GM23338 (cell line): Measurements from ENCODE around the gene LIAS. TPM values are rescaled to one million over a fixed set of nuclear protein-coding genes. Genes with fewer than 3 reads are reported as not detected.

ENCODE experiments used
- ATAC-seq: fragments of 200-7000 bp; cut with Tn5 transposase; 3 replicates; pipeline ENCODE4 v1.9.1; 2020
- DNase-seq: peaks from one replicate; pipeline ENCODE4 v3.0.0-alpha.2; 2015; ENCODE audit warnings: low spot score
- H2AFZ ChIP-seq: fragments of 200-600 bp; sonication (generic); 2 replicates; pipeline ENCODE4 v1.8.0; 2016; ENCODE audit warnings: antibody characterized with exemption, mild to moderate bottlenecking, moderate library complexity
- H3F3A ChIP-seq: fragments of 200-600 bp; sonication (generic); replicated peaks from 2 replicates; pipeline ENCODE4 v1.8.0; 2017; ENCODE audit warnings: antibody characterized with exemption, mixed run types, low read depth
- H3K27ac ChIP-seq: fragments of 200-600 bp; sonication (generic); 2 replicates; pipeline ENCODE4 v1.6.1; 2016; ENCODE audit warnings: low read depth
- H3K27me3 ChIP-seq: fragments of 200-600 bp; sonication (generic); 2 replicates; pipeline ENCODE4 v1.8.0; 2016; ENCODE audit warnings: mild to moderate bottlenecking, mixed run types, moderate library complexity; ENCODE audit not compliant: insufficient read depth
- H3K36me3 ChIP-seq: fragments of 200-600 bp; sonication (generic); 2 replicates; pipeline ENCODE4 v1.8.0; 2016; ENCODE audit warnings: mild to moderate bottlenecking; ENCODE audit not compliant: insufficient read depth
- H3K4me1 ChIP-seq: fragments of 200-600 bp; sonication (generic); 2 replicates; pipeline ENCODE4 v1.8.0; 2016; ENCODE audit warnings: mild to moderate bottlenecking, moderate library complexity; ENCODE audit not compliant: insufficient read depth
- H3K4me2 ChIP-seq: fragments of 200-600 bp; sonication (generic); 2 replicates; pipeline ENCODE4 v1.7.1; 2017; ENCODE audit warnings: mixed run types
- H3K4me3 ChIP-seq: fragments of 200-600 bp; sonication (generic); 2 replicates; pipeline ENCODE4 v1.6.1; 2016; ENCODE audit warnings: mixed run types
- H3K79me2 ChIP-seq: fragments of 200-600 bp; sonication (generic); replicated peaks from 2 replicates; pipeline ENCODE4 v1.8.0; 2017; ENCODE audit warnings: mild to moderate bottlenecking; ENCODE audit not compliant: insufficient read depth
- H3K9me2 ChIP-seq: fragments of 200-600 bp; sonication (generic); 2 replicates; pipeline ENCODE4 v1.8.0; 2017; ENCODE audit not compliant: insufficient read depth
- H4K20me1 ChIP-seq: fragments of 200-600 bp; sonication (generic); replicated peaks from 2 replicates; pipeline ENCODE4 v1.8.0; 2017; ENCODE audit warnings: mild to moderate bottlenecking; ENCODE audit not compliant: insufficient read depth
- H3K27ac Mint-ChIP-seq: 2 replicates; pipeline ENCODE4 v1.8.0; 2020; ENCODE audit warnings: inconsistent platforms, mild to moderate bottlenecking, moderate library complexity, mixed read lengths
- H3K27me3 Mint-ChIP-seq: 3 replicates; pipeline ENCODE4 v1.8.0; 2022; ENCODE audit warnings: low read depth, mild to moderate bottlenecking, moderate library complexity, mixed read lengths, inconsistent platforms; ENCODE audit not compliant: insufficient read depth, poor library complexity
- H3K36me3 Mint-ChIP-seq: 3 replicates; pipeline ENCODE4 v1.8.0; 2021; ENCODE audit warnings: low read depth, mild to moderate bottlenecking, inconsistent platforms, moderate library complexity, mixed read lengths
- H3K4me1 Mint-ChIP-seq: 3 replicates; pipeline ENCODE4 v1.8.0; 2020; ENCODE audit warnings: mild to moderate bottlenecking, inconsistent platforms, mixed read lengths
- H3K4me3 Mint-ChIP-seq: 3 replicates; pipeline ENCODE4 v1.8.0; 2021; ENCODE audit warnings: moderate library complexity, mild to moderate bottlenecking, inconsistent platforms, mixed read lengths
- H3K9me3 Mint-ChIP-seq: 3 replicates; pipeline ENCODE4 v1.8.0; 2020; ENCODE audit warnings: moderate library complexity, mild to moderate bottlenecking, inconsistent platforms, mixed read lengths
- EZH2 ChIP-seq: fragments of 200-600 bp; sonication (generic); IDR thresholded peaks from one replicate; pipeline ENCODE4 v1.8.0; 2017; ENCODE audit warnings: antibody characterized with exemption, mild to moderate bottlenecking, low read depth; ENCODE audit not compliant: unreplicated experiment
- EZH2phosphoT487 ChIP-seq: fragments of 200-600 bp; sonication (generic); IDR thresholded peaks from one replicate; pipeline ENCODE4 v1.8.1; 2018; ENCODE audit warnings: antibody characterized with exemption; ENCODE audit not compliant: unreplicated experiment
- NANOG ChIP-seq: IDR thresholded peaks from 2 replicates; pipeline ENCODE4 v1.6.1; 2016; ENCODE audit warnings: antibody characterized with exemption, borderline replicate concordance
- POLR2AphosphoS5 ChIP-seq: IDR thresholded peaks from 2 replicates; pipeline ENCODE4 v1.6.1; 2016; ENCODE audit warnings: antibody characterized with exemption, low read depth
- polyA plus RNA-seq: library from polyadenylated mRNA; unstranded; fragments of >200 nt; fragmentation: Nextera tagmentation; extraction: Ambion mirVana; gene quantifications from 2 replicates; pipeline ENCODE4 v1.2.1, GENCODE V29; 2016
- total RNA-seq: library from RNA; depleted of rRNA; stranded (reverse); fragments of >200 nt; shearing (Covaris generic); gene quantifications from 2 replicates; pipeline ENCODE4 v1.2.3, GENCODE V29; 2014
- TF ChIP-seq, protein P1 (sequence below): IDR thresholded peaks from one replicate; pipeline ENCODE4 v1.6.1; 2018; ENCODE audit warnings: antibody characterized with exemption; ENCODE audit not compliant: unreplicated experiment
- TF ChIP-seq, protein P2 (sequence below), 2 experiments: fragments of 200-600 bp in 1 of 2; sonication (generic) in 1 of 2; conservative IDR thresholded peaks; 2 replicates each; pipeline versions ENCODE4 v1.5.1 to v1.6.1; 2016 to 2017; ENCODE audit warnings: antibody characterized with exemption in 2 of 2, low read depth in 2 of 2, mild to moderate bottlenecking in 2 of 2, moderate library complexity in 1 of 2

The LIAS gene
- total and polyA plus RNA-seq, 2 experiments from 2014 or later: 17.5 to 18.7 TPM

- no peak for TF ChIP-seq EZH2phosphoT487
- TF ChIP-seq, protein P1, sequence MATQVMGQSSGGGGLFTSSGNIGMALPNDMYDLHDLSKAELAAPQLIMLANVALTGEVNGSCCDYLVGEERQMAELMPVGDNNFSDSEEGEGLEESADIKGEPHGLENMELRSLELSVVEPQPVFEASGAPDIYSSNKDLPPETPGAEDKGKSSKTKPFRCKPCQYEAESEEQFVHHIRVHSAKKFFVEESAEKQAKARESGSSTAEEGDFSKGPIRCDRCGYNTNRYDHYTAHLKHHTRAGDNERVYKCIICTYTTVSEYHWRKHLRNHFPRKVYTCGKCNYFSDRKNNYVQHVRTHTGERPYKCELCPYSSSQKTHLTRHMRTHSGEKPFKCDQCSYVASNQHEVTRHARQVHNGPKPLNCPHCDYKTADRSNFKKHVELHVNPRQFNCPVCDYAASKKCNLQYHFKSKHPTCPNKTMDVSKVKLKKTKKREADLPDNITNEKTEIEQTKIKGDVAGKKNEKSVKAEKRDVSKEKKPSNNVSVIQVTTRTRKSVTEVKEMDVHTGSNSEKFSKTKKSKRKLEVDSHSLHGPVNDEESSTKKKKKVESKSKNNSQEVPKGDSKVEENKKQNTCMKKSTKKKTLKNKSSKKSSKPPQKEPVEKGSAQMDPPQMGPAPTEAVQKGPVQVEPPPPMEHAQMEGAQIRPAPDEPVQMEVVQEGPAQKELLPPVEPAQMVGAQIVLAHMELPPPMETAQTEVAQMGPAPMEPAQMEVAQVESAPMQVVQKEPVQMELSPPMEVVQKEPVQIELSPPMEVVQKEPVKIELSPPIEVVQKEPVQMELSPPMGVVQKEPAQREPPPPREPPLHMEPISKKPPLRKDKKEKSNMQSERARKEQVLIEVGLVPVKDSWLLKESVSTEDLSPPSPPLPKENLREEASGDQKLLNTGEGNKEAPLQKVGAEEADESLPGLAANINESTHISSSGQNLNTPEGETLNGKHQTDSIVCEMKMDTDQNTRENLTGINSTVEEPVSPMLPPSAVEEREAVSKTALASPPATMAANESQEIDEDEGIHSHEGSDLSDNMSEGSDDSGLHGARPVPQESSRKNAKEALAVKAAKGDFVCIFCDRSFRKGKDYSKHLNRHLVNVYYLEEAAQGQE: no peak
Observed at GRCh38 chr4:39433878-39434492, 24.9 kb upstream of the LIAS start (continued).

DNA sequence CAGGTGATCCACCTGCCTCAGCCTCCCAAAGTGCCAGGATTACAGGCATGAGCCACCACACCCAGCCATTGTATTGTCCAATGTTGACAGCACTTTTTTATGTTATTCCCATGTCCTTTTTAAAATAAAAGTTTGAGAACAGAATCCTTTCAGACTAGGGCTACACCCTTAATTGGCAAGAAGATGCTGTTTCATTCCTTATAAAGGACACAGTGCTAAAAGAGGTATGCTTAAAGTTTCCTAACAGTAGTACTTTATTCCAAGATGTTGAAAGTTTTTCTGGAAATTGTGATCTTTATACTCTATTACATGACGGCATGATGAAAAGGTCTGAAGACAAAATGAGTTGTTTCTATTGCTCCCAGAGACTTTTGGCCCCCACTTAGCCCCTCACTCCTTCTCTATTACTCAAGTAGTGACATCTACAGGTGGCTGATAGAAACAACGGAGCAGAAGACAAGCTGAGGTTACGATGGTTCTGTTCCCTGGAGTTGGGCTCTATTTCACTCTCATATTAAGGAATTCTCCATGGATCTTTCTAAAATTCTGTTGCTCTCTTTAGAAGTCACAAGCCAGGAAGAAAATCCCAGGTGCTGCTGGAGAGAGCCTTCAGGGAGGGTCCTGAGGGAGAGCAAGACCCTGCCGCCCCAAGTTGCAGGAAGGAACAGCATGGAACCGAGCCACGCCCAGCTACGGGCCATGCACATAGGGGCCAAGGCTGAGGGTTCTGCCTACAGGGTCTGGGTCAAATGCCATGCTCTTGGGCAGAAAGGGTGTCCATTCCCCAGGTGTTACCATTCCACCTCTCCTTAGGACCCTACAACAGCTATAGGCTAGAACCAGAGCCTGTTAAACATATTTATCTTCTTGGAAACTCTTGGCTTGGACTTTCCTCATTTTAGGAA, 22.9 kb upstream of the LIAS start:
- TF ChIP-seq, protein P2, sequence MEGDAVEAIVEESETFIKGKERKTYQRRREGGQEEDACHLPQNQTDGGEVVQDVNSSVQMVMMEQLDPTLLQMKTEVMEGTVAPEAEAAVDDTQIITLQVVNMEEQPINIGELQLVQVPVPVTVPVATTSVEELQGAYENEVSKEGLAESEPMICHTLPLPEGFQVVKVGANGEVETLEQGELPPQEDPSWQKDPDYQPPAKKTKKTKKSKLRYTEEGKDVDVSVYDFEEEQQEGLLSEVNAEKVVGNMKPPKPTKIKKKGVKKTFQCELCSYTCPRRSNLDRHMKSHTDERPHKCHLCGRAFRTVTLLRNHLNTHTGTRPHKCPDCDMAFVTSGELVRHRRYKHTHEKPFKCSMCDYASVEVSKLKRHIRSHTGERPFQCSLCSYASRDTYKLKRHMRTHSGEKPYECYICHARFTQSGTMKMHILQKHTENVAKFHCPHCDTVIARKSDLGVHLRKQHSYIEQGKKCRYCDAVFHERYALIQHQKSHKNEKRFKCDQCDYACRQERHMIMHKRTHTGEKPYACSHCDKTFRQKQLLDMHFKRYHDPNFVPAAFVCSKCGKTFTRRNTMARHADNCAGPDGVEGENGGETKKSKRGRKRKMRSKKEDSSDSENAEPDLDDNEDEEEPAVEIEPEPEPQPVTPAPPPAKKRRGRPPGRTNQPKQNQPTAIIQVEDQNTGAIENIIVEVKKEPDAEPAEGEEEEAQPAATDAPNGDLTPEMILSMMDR (conservative IDR thresholded peaks at IDR 0.05; ENCODE audit: low read depth in 2 of 2): peak; percentile 69 to 76
- TF ChIP-seq NANOG (no peak), POLR2AphosphoS5 (no peak)

DNA sequence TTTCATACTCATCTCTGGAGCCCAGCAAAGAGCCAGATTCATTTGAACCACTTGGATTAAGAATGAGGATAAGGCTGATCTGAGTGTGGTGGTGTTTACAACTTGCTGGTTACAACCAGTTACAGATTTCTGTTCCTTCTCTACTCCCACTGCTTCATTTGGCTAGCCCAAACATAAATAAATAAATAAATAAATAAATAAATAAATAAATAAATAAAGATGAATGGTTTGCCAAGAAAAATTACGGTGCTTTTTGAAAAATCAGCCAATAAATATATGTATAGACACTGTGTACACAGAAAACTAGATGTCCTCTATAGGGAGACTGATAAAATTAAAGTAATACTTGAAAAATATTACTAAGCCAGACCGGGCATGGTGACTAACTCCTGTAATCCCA, 17.3 kb upstream of the LIAS start:
- no peak overlapping the region for H3K4me3 ChIP-seq
- H4K20me1 ChIP-seq: no peaks in the 10 kb centered on the region
- DNase-seq (no peak), ATAC-seq (no peak)
- no peaks in the 10 kb centered on the region for H3K36me3 ChIP-seq
- no peak overlapping the region for H3K27ac Mint-ChIP-seq
- H3K4me3 Mint-ChIP-seq: no peak overlapping the region
- H3K9me2 ChIP-seq: no peaks in the 10 kb centered on the region
- no peak overlapping the region for H3K4me2 ChIP-seq
- no peaks in the 10 kb centered on the region for H3K36me3 Mint-ChIP-seq
- H3K27ac ChIP-seq: no peak overlapping the region
- no peaks in the 10 kb centered on the region for H3K4me1 ChIP-seq
- peaks cover 3% of the 10 kb centered on the region; the same call in 2 of the 3 replicates for H3K4me1 Mint-ChIP-seq
- peaks cover 6% of the 10 kb centered on the region; the same call in 1 of the 2 replicates for H3F3A ChIP-seq
- H3K9me3 Mint-ChIP-seq: no peaks in the 10 kb centered on the region
- H2AFZ ChIP-seq: no peak overlapping the region
- H3K27me3 Mint-ChIP-seq: peaks cover 7% of the 10 kb centered on the region
- no peaks in the 10 kb centered on the region for H3K79me2 ChIP-seq
- H3K27me3 ChIP-seq: no peaks in the 10 kb centered on the region
- no peak for TF ChIP-seq EZH2

More for the DNA sequence above, 22.9 kb upstream of the LIAS start:
- peak; percentile 89 for ATAC-seq
- no peaks in the 10 kb centered on the region for H3K9me2 ChIP-seq
- no peaks in the 10 kb centered on the region for H3K27me3 ChIP-seq
- no peak overlapping the region for H3K4me3 ChIP-seq
- no peak overlapping the region for H3K4me2 ChIP-seq
- H3K36me3 Mint-ChIP-seq: no peaks in the 10 kb centered on the region
- no peaks in the 10 kb centered on the region for H3K36me3 ChIP-seq
- H3K79me2 ChIP-seq: no peaks in the 10 kb centered on the region
- no peak overlapping the region for H3K4me3 Mint-ChIP-seq
- H2AFZ ChIP-seq: peak overlapping the region; percentile 48; the same call in 1 of the 2 replicates
- no peaks in the 10 kb centered on the region for H3K9me3 Mint-ChIP-seq
- no peaks in the 10 kb centered on the region for H3F3A ChIP-seq
- peaks cover 6% of the 10 kb centered on the region for H3K27me3 Mint-ChIP-seq
- H3K27ac Mint-ChIP-seq: no peak overlapping the region
- H3K27ac ChIP-seq: no peak overlapping the region
- peak; percentile 65 for DNase-seq
- H3K4me1 ChIP-seq: no peaks in the 10 kb centered on the region
- H4K20me1 ChIP-seq: no peaks in the 10 kb centered on the region
- H3K4me1 Mint-ChIP-seq: 0 out of 3 replicates have a peak, but pooled peaks cover under 1% of the 10 kb centered on the region
